ENCODE results near the gene CNTD1. TPM values are rescaled to one million over a fixed set of nuclear protein-coding genes. Genes with fewer than 3 reads are reported as not detected.

The CNTD1 gene
- total and polyA plus RNA-seq, 2 experiments from 2014 or later = 1.1 TPM; not detected in 1

GRCh38 chr17:42844761-42845555 is 46.3 kb downstream of the CNTD1 start (continued):
- TF ChIP-seq CTCF (conservative IDR thresholded peaks at IDR 0.05; ENCODE audit: low read depth in 2 of 2) (no peak), CREB1 (CRISPR knock-in tag; IDR thresholded peaks at IDR 0.05; ENCODE audit: low read depth) (no peak), JUNB (IDR thresholded peaks at IDR 0.05; ENCODE audit: unreplicated experiment) (no peak), ZNF462 (CRISPR knock-in tag; IDR thresholded peaks at IDR 0.05) (no peak)
- TF ChIP-seq, protein P1, sequence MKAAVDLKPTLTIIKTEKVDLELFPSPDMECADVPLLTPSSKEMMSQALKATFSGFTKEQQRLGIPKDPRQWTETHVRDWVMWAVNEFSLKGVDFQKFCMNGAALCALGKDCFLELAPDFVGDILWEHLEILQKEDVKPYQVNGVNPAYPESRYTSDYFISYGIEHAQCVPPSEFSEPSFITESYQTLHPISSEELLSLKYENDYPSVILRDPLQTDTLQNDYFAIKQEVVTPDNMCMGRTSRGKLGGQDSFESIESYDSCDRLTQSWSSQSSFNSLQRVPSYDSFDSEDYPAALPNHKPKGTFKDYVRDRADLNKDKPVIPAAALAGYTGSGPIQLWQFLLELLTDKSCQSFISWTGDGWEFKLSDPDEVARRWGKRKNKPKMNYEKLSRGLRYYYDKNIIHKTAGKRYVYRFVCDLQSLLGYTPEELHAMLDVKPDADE (IDR thresholded peaks at IDR 0.05) = no peak
